K562 (cell line): ENCODE results near the gene METTL21C. TPM values are rescaled to one million over a fixed set of nuclear protein-coding genes. Genes with fewer than 3 reads are reported as not detected.

Source experiments
- ATAC-seq: fragments of 200-7000 bp; cut with Tn5 transposase; 3 replicates; pipeline ENCODE4 v1.9.1; 2020; ENCODE audit warnings: moderate library complexity
- BruUV-seq: library from RNA; stranded (reverse); fragments of 400-500 nt; replicated peaks from 2 replicates; lab custom pipeline; 2021; lab: Mats Ljungman, UMichigan
- CTCF ChIA-PET: fragments of 300-600 bp; formaldehyde crosslinking; extraction: SDS; loops from one replicate; lab custom pipeline; 2021; ENCODE audit warnings: low intra/inter-chr PET ratio; lab: Yijun Ruan, JAX
- POLR2A ChIA-PET: fragments of 300-600, 350-650 bp; sonication (Branson Sonifier 250); formaldehyde crosslinking; extraction: SDS; loops from one replicate; lab custom pipeline; 2021; ENCODE audit warnings: antibody characterized with exemption, inconsistent platforms; lab: Yijun Ruan, JAX
- DNase-seq, 4 experiments: peaks; one replicate each; pipeline versions ENCODE4 v3.0.0 to v3.0.0-alpha.2; 2011 to 2018; ENCODE audit warnings: low spot score in 3 of 4, mixed read lengths in 3 of 4; ENCODE audit errors: extremely low read depth in 1 of 4
- FAIRE-seq: peaks from 2 replicates; lab custom pipeline; 2011; peaks lifted over from hg19 to GRCh38; lab: Jason Lieb, UNC
- H2AFZ ChIP-seq: 2 replicates; pipeline ENCODE4 v1.6.0; 2011; ENCODE audit warnings: low read depth, low read length, control low read depth, inconsistent platforms
- H3K27ac ChIP-seq: fragments of 200-600 bp; 3 replicates; pipeline ENCODE4 v1.8.0; 2011; ENCODE audit warnings: low read depth, mild to moderate bottlenecking, control low read depth, inconsistent platforms, low read length, moderate library complexity, mixed read lengths; ENCODE audit errors: extremely low read depth
- H3K27me3 ChIP-seq, 2 experiments: fragments of 300-600 bp in 1 of 2; 2 replicates in 1 of 2; 3 replicates in 1 of 2; pipeline versions ENCODE4 v1.6.0 to v1.8.0; 2011; ENCODE audit warnings: inconsistent platforms in 2 of 2, low read length in 2 of 2, mild to moderate bottlenecking in 1 of 2, mixed read lengths in 1 of 2, moderate library complexity in 1 of 2; ENCODE audit not compliant: control insufficient read depth in 2 of 2, insufficient read depth in 2 of 2
- H3K36me3 ChIP-seq: fragments of 300-600 bp; 3 replicates; pipeline ENCODE4 v1.8.0; 2011; ENCODE audit warnings: mild to moderate bottlenecking, low read length, inconsistent platforms; ENCODE audit not compliant: control insufficient read depth, insufficient read depth
- H3K4me1 ChIP-seq, 2 experiments: fragments of 200-600 bp in 1 of 2; replicated peaks in 1 of 2; 2 replicates in 1 of 2; 3 replicates in 1 of 2; pipeline versions ENCODE4 v1.5.1 to v1.8.0; 2011; ENCODE audit warnings: inconsistent platforms in 2 of 2, low read length in 2 of 2, mild to moderate bottlenecking in 1 of 2, mixed read lengths in 1 of 2, moderate library complexity in 1 of 2; ENCODE audit not compliant: control insufficient read depth in 2 of 2, insufficient read depth in 2 of 2
- H3K4me2 ChIP-seq: 2 replicates; pipeline ENCODE4 v1.6.1; 2011; ENCODE audit warnings: low read length, control low read depth, inconsistent platforms, mixed read lengths; ENCODE audit not compliant: insufficient read depth
- H3K4me3 ChIP-seq: fragments of 200-600 bp; sonication (generic), shearing (Covaris generic); 2 replicates; pipeline ENCODE4 v1.5.1; 2016; ENCODE audit warnings: control low read depth, inconsistent platforms
- H3K79me2 ChIP-seq: fragments of 200-600 bp; 3 replicates; pipeline ENCODE4 v1.8.0; 2011; ENCODE audit warnings: low read length, inconsistent platforms; ENCODE audit not compliant: control insufficient read depth, insufficient read depth
- H3K9ac ChIP-seq, 2 experiments: 2 replicates each; pipeline versions ENCODE4 v1.6.0 to v1.6.1; 2011; ENCODE audit warnings: low read depth in 2 of 2, low read length in 2 of 2, control low read depth in 1 of 2, inconsistent platforms in 1 of 2, mild to moderate bottlenecking in 1 of 2, mixed read lengths in 1 of 2; ENCODE audit not compliant: insufficient read depth in 1 of 2
- H3K9me1 ChIP-seq: one replicate; pipeline ENCODE4 v1.6.0; 2011; ENCODE audit warnings: inconsistent platforms, mild to moderate bottlenecking, low read length, moderate library complexity; ENCODE audit not compliant: control insufficient read depth, insufficient read depth
- H3K9me3 ChIP-seq: replicated peaks from 2 replicates; pipeline ENCODE4 v1.5.1; 2011; ENCODE audit warnings: low read depth, low read length, inconsistent platforms; ENCODE audit not compliant: control insufficient read depth, insufficient read depth
- H4K20me1 ChIP-seq: replicated peaks from 2 replicates; pipeline ENCODE4 v1.6.1; 2011; ENCODE audit warnings: low read length, inconsistent platforms, mixed read lengths; ENCODE audit not compliant: control insufficient read depth, insufficient read depth
- DPF2 ChIP-seq: fragments of 450-650 bp; IDR thresholded peaks from 2 replicates; pipeline ENCODE4 v1.6.1; 2016
- E2F6 ChIP-seq, 2 experiments: IDR thresholded peaks; 2 replicates each; pipeline ENCODE4 v1.6.1; 2011; ENCODE audit warnings: borderline replicate concordance in 1 of 2, control low read depth in 1 of 2, low read depth in 1 of 2, low read length in 1 of 2, mild to moderate bottlenecking in 1 of 2, mixed read lengths in 1 of 2, moderate library complexity in 1 of 2; ENCODE audit not compliant: insufficient read depth in 1 of 2, insufficient read length in 1 of 2, poor library complexity in 1 of 2, severe bottlenecking in 1 of 2; ENCODE audit errors: extremely low read depth in 1 of 2
- FOSL1 ChIP-seq: fragments of 200-800 bp; sonication (Bioruptor generic); conservative IDR thresholded peaks from 2 replicates; pipeline ENCODE4 v1.6.1; 2016; ENCODE audit warnings: missing genetic modification characterization, missing compliant biosample characterization
- HMG20A ChIP-seq: fragments of 450-650 bp; formaldehyde crosslinking; conservative IDR thresholded peaks from 2 replicates; pipeline ENCODE4 v1.4.0; 2020; ENCODE audit warnings: mild to moderate bottlenecking, mixed read lengths
- NRF1 ChIP-seq, 2 experiments: fragments of 450-650 bp; IDR thresholded peaks in 1 of 2; conservative IDR thresholded peaks in 1 of 2; 2 replicates each; pipeline ENCODE4 v1.6.1; 2014; ENCODE audit warnings: mild to moderate bottlenecking in 2 of 2
- RBBP5 ChIP-seq: fragments of 200-600 bp; sonication (generic); IDR thresholded peaks from 2 replicates; pipeline ENCODE4 v1.6.1; 2012; ENCODE audit warnings: borderline replicate concordance, mild to moderate bottlenecking, low read length, control low read depth, inconsistent platforms; ENCODE audit not compliant: insufficient read depth, poor library complexity, severe bottlenecking
- SNIP1 ChIP-seq: fragments of 450-650 bp; IDR thresholded peaks from 2 replicates; pipeline ENCODE4 v1.7.1; 2017; ENCODE audit warnings: low read depth, mild to moderate bottlenecking
- SNRNP70 ChIP-seq: fragments of 200-400 bp; formaldehyde crosslinking; optimal IDR thresholded peaks from 2 replicates; pipeline ENCODE3; 2017; ENCODE audit warnings: low read depth, low read length
- XRCC4 ChIP-seq: IDR thresholded peaks from one replicate; pipeline ENCODE4 v1.6.1; 2011; ENCODE audit not compliant: insufficient read depth, insufficient read length; ENCODE audit errors: extremely low read depth
- ZNF316 ChIP-seq: fragments of 450-650 bp; IDR thresholded peaks from 2 replicates; pipeline ENCODE4 v1.6.1; 2016
- ZNF507 ChIP-seq: conservative IDR thresholded peaks from 2 replicates; pipeline ENCODE4 v1.6.1; 2017; ENCODE audit warnings: missing genetic modification characterization, missing compliant biosample characterization
- ZNF696 ChIP-seq: fragments of 250-450 bp; sonication (Bioruptor Pico); conservative IDR thresholded peaks from 2 replicates; pipeline ENCODE4 v1.4.0; 2020; ENCODE audit warnings: mild to moderate bottlenecking, moderate library complexity
- ZNF75A ChIP-seq: fragments of 450-650 bp; formaldehyde crosslinking; IDR thresholded peaks from 2 replicates; pipeline ENCODE4 v1.4.0; 2020; ENCODE audit warnings: mild to moderate bottlenecking
- in situ Hi-C: fragments of 300-500 bp; cut with MboI; formaldehyde crosslinking; loops from 4 replicates; pipeline ENCODE4 v1.15.0; 2018; ENCODE audit warnings: inconsistent platforms, mixed read lengths
- intact Hi-C: fragments of 100-400 bp; cut with micrococcal nuclease; formaldehyde crosslinking; loops from 2 replicates; pipeline ENCODE4 v1.14.2; 2022
- polyA plus RNA-seq, 8 experiments: library from polyadenylated mRNA; depleted of rRNA in 4 of 8; stranded (reverse) in 5 of 8; unstranded in 3 of 8; fragments of >200 nt; fragmentation: Nextera tagmentation in 2 of 8; fragmentation: Illumina TruSeq in 1 of 8; extraction: Ambion mirVana in 2 of 8; extraction: Trizol in 1 of 8; gene quantifications; 2 replicates each; pipeline versions ENCODE4 v1.2.1 to v1.2.3, GENCODE V29; 2011 to 2014; ENCODE audit warnings: inconsistent platforms in 1 of 8, missing spikeins in 1 of 8
- total RNA-seq, 7 experiments: library from RNA; depleted of rRNA in 6 of 7; stranded (reverse); fragments of >200 nt in 6 of 7; fragmentation: Illumina TruSeq in 2 of 7; extraction: Trizol in 2 of 7; gene quantifications; 2 replicates each; pipeline versions ENCODE4 v1.2.1 to v1.2.3, GENCODE V29; 2011 to 2021; ENCODE audit warnings: low replicate concordance in 1 of 7

The METTL21C gene
- total and polyA plus RNA-seq, 9 of the 15 experiments (the other 6 are each of a cell fraction or from before 2014, with no cell fraction given) = not detected

DNA sequence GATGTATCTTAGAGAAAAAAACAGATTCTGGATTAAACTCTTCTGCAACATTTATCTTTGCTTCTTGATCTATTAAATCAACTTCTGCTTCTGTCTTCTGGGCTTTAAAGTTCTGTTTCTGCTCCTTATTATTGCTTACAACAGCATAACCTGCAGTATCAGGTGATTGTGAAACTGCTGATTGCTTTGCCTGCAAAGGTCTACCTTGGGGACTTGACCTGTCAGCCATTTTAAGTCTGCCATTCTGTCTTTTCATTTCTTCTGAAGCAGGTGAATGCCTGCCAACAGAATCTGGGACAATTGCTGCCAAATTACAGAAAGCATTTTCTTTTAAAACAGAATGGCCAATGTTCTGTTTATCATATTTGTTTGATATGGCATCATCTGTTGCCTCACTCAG lies 47.7 kb upstream of the METTL21C start:
- intact Hi-C loops = no loop called here
- ATAC-seq = no peak

More for the DNA sequence above, 47.7 kb upstream of the METTL21C start:
- ChIA-PET POLR2A (interaction anchor here (0.6 kb wide), 1 partner anchor 14 kb away, joined by 3 read pairs; no protein-coding TSS in a partner anchor), CTCF (no interaction called here)
- H3K9me3 ChIP-seq = no peaks in the 10 kb centered on the region
- in situ Hi-C loops = no loop called here
- no peaks in the 10 kb centered on the region for H4K20me1 ChIP-seq
- H3K4me1 ChIP-seq = no peaks in the 10 kb centered on the region
- DNase-seq = no peak
- no peak for FAIRE-seq
- TF ChIP-seq XRCC4 = no peak
- no peak for TF ChIP-seq DPF2
- no peak for TF ChIP-seq ZNF507 (tag)
- no peak for TF ChIP-seq ZNF75A
- TF ChIP-seq SNIP1 = no peak
- no peak for TF ChIP-seq FOSL1 (tag)
- TF ChIP-seq E2F6 (IDR thresholded peaks at IDR 0.05; ENCODE audit: borderline replicate concordance in 1 of 2, extremely low read depth in 1 of 2, insufficient read depth in 1 of 2, insufficient read length in 1 of 2, low read depth in 1 of 2, low read length in 1 of 2, poor library complexity in 1 of 2, severe bottlenecking in 1 of 2) = no peak
- TF ChIP-seq NRF1 (conservative IDR thresholded peaks at IDR 0.05 in 1 of 2, IDR thresholded peaks at IDR 0.05 in 1 of 2) = no peak
- no peak for TF ChIP-seq ZNF316
- no peak for TF ChIP-seq SNRNP70
- TF ChIP-seq HMG20A (CRISPR knock-in tag) = no peak
- TF ChIP-seq RBBP5 = no peak
- no peak for TF ChIP-seq ZNF696 (CRISPR knock-in tag)
- BruUV-seq = no TSS peak
- H3K79me2 ChIP-seq = no peaks in the 10 kb centered on the region
- H3K4me3 ChIP-seq = no peak overlapping the region
- H3K36me3 ChIP-seq = no peaks in the 10 kb centered on the region
- no peak overlapping the region for H3K27ac ChIP-seq
- no peak overlapping the region for H3K4me2 ChIP-seq
- no peak overlapping the region for H2AFZ ChIP-seq
- no peaks in the 10 kb centered on the region for H3K27me3 ChIP-seq
- H3K9ac ChIP-seq = no peak overlapping the region
- H3K9me1 ChIP-seq = no peaks in the 10 kb centered on the region
